C4-2B (cell line): ENCODE data around the gene FBXW10B.

Experiments used
- CTCF ChIP-seq: fragments of 450-650 bp; conservative IDR thresholded peaks from 2 replicates; pipeline ENCODE4 v1.5.1; 2017; ENCODE audit warnings: mild to moderate bottlenecking
- ZFX ChIP-seq: fragments of 450-650 bp; IDR thresholded peaks from 2 replicates; pipeline ENCODE4 v1.6.1; 2017

- TF ChIP-seq CTCF = no peak
- no peak for TF ChIP-seq ZFX
Measured at GRCh38 chr17:15663691-15664090, 44.2 kb upstream of the FBXW10B start.
